ENCODE data around the gene PHF12. TPM values are rescaled to one million over a fixed set of nuclear protein-coding genes. Genes with fewer than 3 reads are reported as not detected.
"Not testable (repeated sequence)": the region's sequence is repeated elsewhere in the genome, so short reads cannot be mapped to it uniquely, and the experiment has no call there.

Gene PHF12
- total RNA-seq, 3 donors from 2014 or later (not counting 1 experiment from before 2014, with no cell fraction given) = 163 to 177 (median 171) TPM

GRCh38 chr17:28937044-28937729, 14.1 kb downstream of the PHF12 start:
- H3K27ac Mint-ChIP-seq = peak overlapping the region; percentile 77
- H3K4me1 ChIP-seq (ENCODE audit: control insufficient read depth, insufficient read depth, low read length) = peaks cover 9% of the 10 kb centered on the region
- peaks cover 7% of the 10 kb centered on the region for H3K36me3 ChIP-seq (ENCODE audit: control insufficient read depth, insufficient read depth, low read length)
- no peaks in the 10 kb centered on the region for H3K9me3 Mint-ChIP-seq
- H3K27ac ChIP-seq (ENCODE audit: low read length) = peak overlapping the region; percentile 43
- H3K4me1 Mint-ChIP-seq = peaks cover 63 to 69% of the 10 kb centered on the region in 2 donors
- H3K9me3 ChIP-seq (ENCODE audit: control insufficient read depth, insufficient read depth, low read length) = no peaks in the 10 kb centered on the region
- no peak overlapping the region for H3K4me3 Mint-ChIP-seq
- no peaks in the 10 kb centered on the region for H3K36me3 Mint-ChIP-seq
- H3K27me3 Mint-ChIP-seq (ENCODE audit: low read depth in 2 of 2) = no peaks in the 10 kb centered on the region
- no peak for TF ChIP-seq CTCF (IDR thresholded peaks at IDR 0.05)
- WGBS (ENCODE audit: insufficient coverage) = 69% methylated on average over 4 of the region's 5 CpGs
- ATAC-seq = peak; percentile 35 to 63 (median 37)
- no peaks in the 10 kb centered on the region for H3K27me3 ChIP-seq (ENCODE audit: control insufficient read depth, insufficient read depth, low read length)
- intact Hi-C loops (cut with micrococcal nuclease) = no loop called here
- no peak for DNase-seq
- no peak overlapping the region for H3K4me3 ChIP-seq (ENCODE audit: low read length)

- intact Hi-C loops (cut with micrococcal nuclease) = no loop called here
- Mint-ChIP-seq H3K9me3 (no peaks in the 10 kb centered on the region), H3K4me3 (no peak overlapping the region), H3K27me3 (ENCODE audit: low read depth in 2 of 2) (no peaks in the 10 kb centered on the region), H3K4me1 (peaks cover 56 to 57% of the 10 kb centered on the region in 2 donors), H3K27ac (peak overlapping the region; percentile 77), H3K36me3 (no peaks in the 10 kb centered on the region)
- H3K36me3 ChIP-seq (ENCODE audit: control insufficient read depth, insufficient read depth, low read length) = peaks cover 4% of the 10 kb centered on the region
- WGBS (ENCODE audit: insufficient coverage) = 98% methylated on average over 4 of the region's 8 CpGs
- H3K9me3 ChIP-seq (ENCODE audit: control insufficient read depth, insufficient read depth, low read length) = no peaks in the 10 kb centered on the region
- ATAC-seq = no peak
- DNase-seq = no peak
- H3K27me3 ChIP-seq (ENCODE audit: control insufficient read depth, insufficient read depth, low read length) = no peaks in the 10 kb centered on the region
- TF ChIP-seq CTCF (IDR thresholded peaks at IDR 0.05) = no peak
- no peak overlapping the region for H3K27ac ChIP-seq (ENCODE audit: low read length)
- no peak overlapping the region for H3K4me3 ChIP-seq (ENCODE audit: low read length)
- H3K4me1 ChIP-seq (ENCODE audit: control insufficient read depth, insufficient read depth, low read length) = peaks cover 9% of the 10 kb centered on the region
These were observed 15.4 kb downstream of the PHF12 start for GRCh38 chr17:28935744-28936460.

- H3K36me3 Mint-ChIP-seq; H3K36me3 ChIP-seq (ENCODE audit: control insufficient read depth, insufficient read depth, low read length); intact Hi-C loops (cut with micrococcal nuclease); H3K4me1 ChIP-seq (ENCODE audit: control insufficient read depth, insufficient read depth, low read length); H3K9me3 Mint-ChIP-seq; H3K27me3 ChIP-seq (ENCODE audit: control insufficient read depth, insufficient read depth, low read length); H3K27me3 Mint-ChIP-seq (ENCODE audit: low read depth in 2 of 2); DNase-seq; H3K9me3 ChIP-seq (ENCODE audit: control insufficient read depth, insufficient read depth, low read length); H3K27ac ChIP-seq (ENCODE audit: low read length); ATAC-seq; H3K4me3 Mint-ChIP-seq; H3K4me3 ChIP-seq (ENCODE audit: low read length): not testable (repeated sequence)
- peaks cover 52 to 54% of the 10 kb centered on the region in 2 donors for H3K4me1 Mint-ChIP-seq
- WGBS (ENCODE audit: insufficient coverage) = 99% methylated on average over 8 of the region's 8 CpGs
- peak overlapping the region in 1 of 2 donors; percentile 56 for H3K27ac Mint-ChIP-seq
These were observed 16.8 kb downstream of the PHF12 start for GRCh38 chr17:28934508-28934907.

- TF ChIP-seq CTCF (IDR thresholded peaks at IDR 0.05) = no peak
- Histone ChIP-seq H3K9me3 (ENCODE audit: control insufficient read depth, insufficient read depth, low read length) (no peaks in the 10 kb centered on the region), H3K36me3 (ENCODE audit: control insufficient read depth, insufficient read depth, low read length) (peaks cover 3% of the 10 kb centered on the region), H3K27me3 (ENCODE audit: control insufficient read depth, insufficient read depth, low read length) (no peaks in the 10 kb centered on the region), H3K4me3 (ENCODE audit: low read length) (no peak overlapping the region), H3K27ac (ENCODE audit: low read length) (no peak overlapping the region), H3K4me1 (ENCODE audit: control insufficient read depth, insufficient read depth, low read length) (peaks cover 31% of the 10 kb centered on the region)
- Mint-ChIP-seq H3K4me3 (no peak overlapping the region), H3K27me3 (ENCODE audit: low read depth in 2 of 2) (no peaks in the 10 kb centered on the region), H3K4me1 (peaks cover 49 to 57% of the 10 kb centered on the region in 2 donors), H3K9me3 (no peaks in the 10 kb centered on the region), H3K27ac (peak overlapping the region; percentile 85 to 100), H3K36me3 (no peaks in the 10 kb centered on the region)
- DNase-seq (no peak), ATAC-seq (no peak)
- 96% methylated on average over 2 of the region's 2 CpGs for WGBS (ENCODE audit: insufficient coverage)
- intact Hi-C loops (cut with micrococcal nuclease) = loop anchor here (5.0 kb wide), 1 partner anchor 187 kb away; the partner anchor contains the start of gene TRAF4
These were observed 21.5 kb downstream of the PHF12 start for GRCh38 chr17:28929787-28930186.

All from natural killer cell (primary cell).